Lower lobe of right lung (tissue), 2 donors: ENCODE measurements around the gene CD2AP. TPM values are rescaled to one million over a fixed set of nuclear protein-coding genes. Genes with fewer than 3 reads are reported as not detected.

ENCODE experiments used
- ATAC-seq, 2 donors: fragments of 200-7000 bp; cut with Tn5 transposase; one replicate each; pipeline ENCODE4 v1.9.1; 2020 to 2022; ENCODE audit warnings: mild to moderate bottlenecking in 2 of 2, moderate library complexity in 2 of 2
- DNase-seq: peaks from one replicate; pipeline ENCODE4 v3.0.0-alpha.2; 2020
- H3K27ac ChIP-seq: fragments of 200-600 bp; one replicate; pipeline ENCODE4 v1.8.0; 2022
- H3K27me3 ChIP-seq: fragments of 200-600 bp; one replicate; pipeline ENCODE4 v1.8.0; 2022; ENCODE audit warnings: low read depth
- H3K36me3 ChIP-seq: fragments of 200-600 bp; one replicate; pipeline ENCODE4 v1.8.0; 2022; ENCODE audit warnings: mild to moderate bottlenecking
- H3K4me1 ChIP-seq: fragments of 200-600 bp; one replicate; pipeline ENCODE4 v1.8.0; 2022
- H3K4me3 ChIP-seq: fragments of 200-600 bp; one replicate; pipeline ENCODE4 v1.8.0; 2022; ENCODE audit warnings: mild to moderate bottlenecking
- H3K9me3 ChIP-seq: fragments of 200-600 bp; one replicate; pipeline ENCODE4 v1.8.0; 2022
- CTCF ChIP-seq: fragments of 200-600 bp; IDR thresholded peaks from one replicate; pipeline ENCODE4 v1.8.0; 2022; ENCODE audit warnings: antibody characterized with exemption, mild to moderate bottlenecking
- intact Hi-C: fragments of 100-400 bp; cut with DNase I; formaldehyde crosslinking; loops from one replicate; pipeline ENCODE4 v1.11.0; 2022
- total RNA-seq: library from RNA; stranded (reverse); fragmentation: NEBNext Ultra II Directional; extraction: Animal tissue kit (Norgen Biotek cat#: 25700); gene quantifications from one replicate; pipeline ENCODE4 v1.2.1, GENCODE V29; 2021
- donor health status: DM: no; HTN: yes; CAD: no; lungs with severe emphysema.

CD2AP gene
- total RNA-seq, 1 donor from 2014 or later, result 38.1 TPM

DNA sequence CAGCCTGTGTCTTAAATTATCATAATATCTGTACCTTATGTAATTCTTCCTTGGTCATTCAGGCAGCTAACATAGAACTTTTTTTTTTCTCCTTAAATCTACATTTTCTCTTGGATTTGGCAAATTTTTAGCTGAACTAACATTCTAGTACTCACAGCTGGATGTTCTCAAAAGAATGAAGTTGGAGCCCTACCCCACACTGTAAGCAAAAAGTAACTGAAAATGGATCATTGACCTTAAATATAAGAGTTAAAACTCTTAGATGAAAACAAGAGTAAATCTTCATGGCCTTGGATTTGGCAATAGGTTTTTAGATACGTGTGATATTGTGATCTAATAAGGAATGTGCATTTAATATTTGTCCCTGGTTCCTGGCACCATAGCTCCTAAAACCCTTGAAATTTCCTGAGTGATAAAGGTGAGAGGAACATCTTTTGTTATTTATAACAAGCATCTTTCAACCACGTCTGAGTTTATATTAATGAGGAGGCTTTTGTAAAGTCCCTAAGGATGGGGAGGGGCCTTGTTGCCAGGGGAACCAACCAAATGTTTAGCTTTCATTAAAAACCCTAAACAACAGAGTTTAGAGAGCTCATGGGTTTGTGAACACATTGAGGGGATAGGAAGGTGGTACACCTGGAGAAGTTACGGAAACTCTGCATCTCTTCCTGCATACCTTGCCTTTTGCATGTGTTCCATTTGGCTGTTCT, 114.7 kb downstream of the CD2AP start:
- no peaks in the 10 kb centered on the region for H3K27me3 ChIP-seq
- H3K9me3 ChIP-seq, result no peaks in the 10 kb centered on the region
- intact Hi-C loops, result no loop called here
- no peaks in the 10 kb centered on the region for H3K4me1 ChIP-seq
- TF ChIP-seq CTCF, result no peak
- DNase-seq, result no peak
- H3K4me3 ChIP-seq, result no peak overlapping the region
- H3K27ac ChIP-seq, result no peak overlapping the region
- no peak for ATAC-seq
- peaks cover 33% of the 10 kb centered on the region for H3K36me3 ChIP-seq

- ATAC-seq (no peak), DNase-seq (no peak)
- no peak overlapping the region for H3K27ac ChIP-seq
- H3K27me3 ChIP-seq, result no peaks in the 10 kb centered on the region
- intact Hi-C loops, result no loop called here
- H3K4me1 ChIP-seq, result no peaks in the 10 kb centered on the region
- H3K36me3 ChIP-seq, result peaks cover 40% of the 10 kb centered on the region
- H3K4me3 ChIP-seq, result no peak overlapping the region
- TF ChIP-seq CTCF, result no peak
- no peaks in the 10 kb centered on the region for H3K9me3 ChIP-seq
Observed at GRCh38 chr6:47593979-47594378, 116.4 kb downstream of the CD2AP start.

- DNase-seq, result no peak
- ATAC-seq, result peak in 1 of 2 donors; percentile 53
- no peak overlapping the region for H3K27ac ChIP-seq
- H3K4me1 ChIP-seq, result no peaks in the 10 kb centered on the region
- no peak overlapping the region for H3K4me3 ChIP-seq
- no peak for TF ChIP-seq CTCF
- peaks cover 38% of the 10 kb centered on the region for H3K36me3 ChIP-seq
- H3K27me3 ChIP-seq, result no peaks in the 10 kb centered on the region
- H3K9me3 ChIP-seq, result no peaks in the 10 kb centered on the region
- intact Hi-C loops, result no loop called here
Observed at GRCh38 chr6:47595785-47596184, 118.2 kb downstream of the CD2AP start.

GRCh38 chr6:47598367-47598766, 120.8 kb downstream of the CD2AP start:
- intact Hi-C loops, result no loop called here
- H3K4me3 ChIP-seq, result no peak overlapping the region
- ATAC-seq (no peak), DNase-seq (no peak)
- no peaks in the 10 kb centered on the region for H3K4me1 ChIP-seq
- H3K9me3 ChIP-seq, result no peaks in the 10 kb centered on the region
- no peaks in the 10 kb centered on the region for H3K27me3 ChIP-seq
- no peak overlapping the region for H3K27ac ChIP-seq
- peaks cover 34% of the 10 kb centered on the region for H3K36me3 ChIP-seq
- TF ChIP-seq CTCF, result no peak

- no peak for TF ChIP-seq CTCF
- Histone ChIP-seq H3K4me3 (no peak overlapping the region), H3K27ac (no peak overlapping the region), H3K9me3 (no peaks in the 10 kb centered on the region), H3K4me1 (no peaks in the 10 kb centered on the region), H3K36me3 (peaks cover 34% of the 10 kb centered on the region), H3K27me3 (no peaks in the 10 kb centered on the region)
- no peak for DNase-seq
- no peak for ATAC-seq
- intact Hi-C loops, result no loop called here
Observed at GRCh38 chr6:47599512-47599911, 121.9 kb downstream of the CD2AP start.
